MG63 (cell line): ENCODE measurements around the gene TMC3. TPM values are rescaled to one million over a fixed set of nuclear protein-coding genes. Genes with fewer than 3 reads are reported as not detected.
A peak's percentile ranks its signal among the peaks of the same experiment; 100 is the strongest.
"Not testable (repeated sequence)": the region's sequence is repeated elsewhere in the genome, so short reads cannot be mapped to it uniquely, and the experiment has no call there.

Source experiments
- DNase-seq: peaks from one replicate; pipeline ENCODE4 v3.0.0-alpha.2; 2020
- H3K27me3 ChIP-seq: fragments of 250-450 bp; sonication (Bioruptor Pico); 2 replicates; pipeline ENCODE4 v1.5.1; 2020; ENCODE audit warnings: mild to moderate bottlenecking, moderate library complexity
- H3K36me3 ChIP-seq: fragments of 250-450 bp; sonication (Bioruptor Pico); 2 replicates; pipeline ENCODE4 v1.5.1; 2020; ENCODE audit warnings: mild to moderate bottlenecking, moderate library complexity
- H3K4me3 ChIP-seq: fragments of 250-450 bp; sonication (Bioruptor Pico); 2 replicates; pipeline ENCODE4 v1.5.1; 2020; ENCODE audit warnings: mild to moderate bottlenecking, moderate library complexity
- H3K9me3 ChIP-seq: fragments of 250-450 bp; sonication (Bioruptor Pico); 2 replicates; pipeline ENCODE4 v1.5.1; 2020; ENCODE audit warnings: mild to moderate bottlenecking, moderate library complexity
- total RNA-seq: library from RNA; depleted of rRNA; stranded (reverse); fragments of >200 nt; shearing (Covaris generic); gene quantifications from 2 replicates; pipeline ENCODE4 v1.2.3, GENCODE V29; 2014; ENCODE audit warnings: low replicate concordance; rRNA removed

The TMC3 gene
- total RNA-seq: not detected in 2 replicates

GRCh38 chr15:81373775-81374395 is at the start of gene TMC3:
TSS of gene TMC3 (minus strand) at chr15:81374213. CDS start at chr15:81374077, 136 bp downstream.
- Histone ChIP-seq H3K9me3 (no peaks in the 10 kb centered on the region), H3K36me3 (no peaks in the 10 kb centered on the region), H3K4me3 (no peak within 1 kb of the TSS), H3K27me3 (no peaks in the 10 kb centered on the region)
- DNase-seq: peak; percentile 77

- DNase-seq: no peak
- no peaks in the 10 kb centered on the region for H3K36me3 ChIP-seq
- H3K4me3 ChIP-seq: no peak overlapping the region
- H3K9me3 ChIP-seq: no peaks in the 10 kb centered on the region
- no peaks in the 10 kb centered on the region for H3K27me3 ChIP-seq
Observed at GRCh38 chr15:81421461-81421860, 47.4 kb upstream of the TMC3 start.

GRCh38 chr15:81419332-81419943 is 45.4 kb upstream of the TMC3 start:
- H3K27me3 ChIP-seq: no peaks in the 10 kb centered on the region
- no peaks in the 10 kb centered on the region for H3K9me3 ChIP-seq
- no peaks in the 10 kb centered on the region for H3K36me3 ChIP-seq
- DNase-seq: peak; percentile 39
- H3K4me3 ChIP-seq: no peak overlapping the region

GRCh38 chr15:81418891-81419290 is 44.9 kb upstream of the TMC3 start:
- H3K27me3 ChIP-seq: no peaks in the 10 kb centered on the region
- no peaks in the 10 kb centered on the region for H3K9me3 ChIP-seq
- no peaks in the 10 kb centered on the region for H3K36me3 ChIP-seq
- DNase-seq: no peak
- no peak overlapping the region for H3K4me3 ChIP-seq

GRCh38 chr15:81418444-81418843 is 44.4 kb upstream of the TMC3 start:
- Histone ChIP-seq H3K4me3 (no peak overlapping the region), H3K36me3 (no peaks in the 10 kb centered on the region), H3K27me3 (no peaks in the 10 kb centered on the region), H3K9me3 (no peaks in the 10 kb centered on the region)
- no peak for DNase-seq

- H3K36me3 ChIP-seq, H3K27me3 ChIP-seq, DNase-seq, H3K9me3 ChIP-seq, H3K4me3 ChIP-seq: not testable (repeated sequence)
Observed at GRCh38 chr15:81414274-81414968, 40.4 kb upstream of the TMC3 start.

GRCh38 chr15:81413851-81414250 is 39.8 kb upstream of the TMC3 start:
- Histone ChIP-seq H3K9me3 (peaks cover 2% of the 10 kb centered on the region; the same call in 1 of the 2 replicates), H3K36me3 (no peaks in the 10 kb centered on the region), H3K4me3 (no peak overlapping the region), H3K27me3 (no peaks in the 10 kb centered on the region)
- no peak for DNase-seq

GRCh38 chr15:81411969-81412633 is 38.1 kb upstream of the TMC3 start:
- Histone ChIP-seq H3K36me3 (no peaks in the 10 kb centered on the region), H3K9me3 (peaks cover 2% of the 10 kb centered on the region; the same call in 1 of the 2 replicates), H3K4me3 (no peak overlapping the region), H3K27me3 (no peaks in the 10 kb centered on the region)
- no peak for DNase-seq

GRCh38 chr15:81411051-81411450 is 37.0 kb upstream of the TMC3 start:
- no peak overlapping the region for H3K4me3 ChIP-seq
- no peak for DNase-seq
- H3K36me3 ChIP-seq: no peaks in the 10 kb centered on the region
- peaks cover 2% of the 10 kb centered on the region; the same call in 1 of the 2 replicates for H3K9me3 ChIP-seq
- no peaks in the 10 kb centered on the region for H3K27me3 ChIP-seq

GRCh38 chr15:81410318-81410753 is 36.3 kb upstream of the TMC3 start:
- H3K9me3 ChIP-seq: peaks cover 2% of the 10 kb centered on the region; the same call in 1 of the 2 replicates
- peak; percentile 38 for DNase-seq
- no peaks in the 10 kb centered on the region for H3K36me3 ChIP-seq
- H3K27me3 ChIP-seq: no peaks in the 10 kb centered on the region
- no peak overlapping the region for H3K4me3 ChIP-seq

GRCh38 chr15:81407718-81408117 is 33.7 kb upstream of the TMC3 start:
- DNase-seq: no peak
- no peaks in the 10 kb centered on the region for H3K36me3 ChIP-seq
- H3K4me3 ChIP-seq: no peak overlapping the region
- no peaks in the 10 kb centered on the region for H3K27me3 ChIP-seq
- H3K9me3 ChIP-seq: peaks cover 2% of the 10 kb centered on the region; the same call in 1 of the 2 replicates

GRCh38 chr15:81407176-81407575 is 33.2 kb upstream of the TMC3 start:
- Histone ChIP-seq H3K27me3 (no peaks in the 10 kb centered on the region), H3K9me3 (peaks cover 2% of the 10 kb centered on the region; the same call in 1 of the 2 replicates), H3K4me3 (no peak overlapping the region), H3K36me3 (no peaks in the 10 kb centered on the region)
- DNase-seq: no peak

- no peak for DNase-seq
- Histone ChIP-seq H3K4me3 (no peak overlapping the region), H3K36me3 (no peaks in the 10 kb centered on the region), H3K27me3 (no peaks in the 10 kb centered on the region), H3K9me3 (no peaks in the 10 kb centered on the region)
Observed at GRCh38 chr15:81400640-81401236, 26.7 kb upstream of the TMC3 start.

GRCh38 chr15:81398910-81399551 is 25.0 kb upstream of the TMC3 start:
- DNase-seq: no peak
- H3K9me3 ChIP-seq: no peaks in the 10 kb centered on the region
- no peaks in the 10 kb centered on the region for H3K36me3 ChIP-seq
- no peak overlapping the region for H3K4me3 ChIP-seq
- no peaks in the 10 kb centered on the region for H3K27me3 ChIP-seq

- Histone ChIP-seq H3K36me3 (no peaks in the 10 kb centered on the region), H3K27me3 (no peaks in the 10 kb centered on the region), H3K9me3 (no peaks in the 10 kb centered on the region), H3K4me3 (no peak overlapping the region)
- DNase-seq: no peak
Observed at GRCh38 chr15:81398456-81398855, 24.4 kb upstream of the TMC3 start.

GRCh38 chr15:81394603-81395002 is 20.6 kb upstream of the TMC3 start:
- Histone ChIP-seq H3K27me3 (no peaks in the 10 kb centered on the region), H3K4me3 (no peak overlapping the region), H3K36me3 (no peaks in the 10 kb centered on the region), H3K9me3 (no peaks in the 10 kb centered on the region)
- DNase-seq: peak; percentile 34
